ENCODE measurements around the gene FGD1.

DNA sequence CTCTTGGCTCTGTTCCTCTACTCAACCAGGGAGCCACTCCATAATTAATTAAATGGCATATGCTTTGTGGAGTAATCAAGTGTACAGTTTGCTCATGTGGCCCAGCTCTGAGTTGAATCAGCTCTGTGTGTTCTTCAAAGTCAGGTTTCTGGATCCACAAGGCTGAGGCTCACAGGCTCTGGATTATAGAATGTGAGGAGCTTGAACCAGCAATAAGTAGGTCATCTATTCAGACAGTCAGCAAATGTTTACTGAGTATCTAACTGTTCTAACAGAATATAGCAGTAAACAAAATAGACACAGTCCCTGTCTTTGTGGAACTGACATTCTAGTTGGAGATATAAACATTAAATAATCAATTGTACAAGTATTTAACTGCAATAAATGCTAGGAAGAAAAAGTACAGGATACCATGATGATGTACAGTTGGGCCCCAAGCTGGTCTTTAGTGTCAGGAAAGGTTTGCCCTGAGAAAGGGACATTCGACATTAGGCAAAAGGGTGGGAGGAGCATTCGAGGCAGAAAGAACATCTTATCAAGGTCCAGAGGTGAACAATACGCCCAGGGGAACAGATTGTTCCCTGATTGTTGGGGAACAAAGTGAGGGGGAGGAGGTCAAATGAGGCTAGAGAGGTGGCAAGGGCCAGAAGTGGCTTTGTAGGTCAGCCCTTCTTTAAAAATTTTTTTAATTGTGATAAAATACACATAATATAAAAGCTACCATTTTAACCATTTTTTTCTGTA, 76.3 kb downstream of the FGD1 start:
- TF ChIP-seq EZH2phosphoT487 (IDR thresholded peaks at IDR 0.05; ENCODE audit: borderline replicate concordance) (no peak), RAD21 (IDR thresholded peaks at IDR 0.05; ENCODE audit: low read depth) (no peak)
- TF ChIP-seq, protein P1, sequence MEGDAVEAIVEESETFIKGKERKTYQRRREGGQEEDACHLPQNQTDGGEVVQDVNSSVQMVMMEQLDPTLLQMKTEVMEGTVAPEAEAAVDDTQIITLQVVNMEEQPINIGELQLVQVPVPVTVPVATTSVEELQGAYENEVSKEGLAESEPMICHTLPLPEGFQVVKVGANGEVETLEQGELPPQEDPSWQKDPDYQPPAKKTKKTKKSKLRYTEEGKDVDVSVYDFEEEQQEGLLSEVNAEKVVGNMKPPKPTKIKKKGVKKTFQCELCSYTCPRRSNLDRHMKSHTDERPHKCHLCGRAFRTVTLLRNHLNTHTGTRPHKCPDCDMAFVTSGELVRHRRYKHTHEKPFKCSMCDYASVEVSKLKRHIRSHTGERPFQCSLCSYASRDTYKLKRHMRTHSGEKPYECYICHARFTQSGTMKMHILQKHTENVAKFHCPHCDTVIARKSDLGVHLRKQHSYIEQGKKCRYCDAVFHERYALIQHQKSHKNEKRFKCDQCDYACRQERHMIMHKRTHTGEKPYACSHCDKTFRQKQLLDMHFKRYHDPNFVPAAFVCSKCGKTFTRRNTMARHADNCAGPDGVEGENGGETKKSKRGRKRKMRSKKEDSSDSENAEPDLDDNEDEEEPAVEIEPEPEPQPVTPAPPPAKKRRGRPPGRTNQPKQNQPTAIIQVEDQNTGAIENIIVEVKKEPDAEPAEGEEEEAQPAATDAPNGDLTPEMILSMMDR (IDR thresholded peaks at IDR 0.05 in 2 of 3, conservative IDR thresholded peaks at IDR 0.05 in 1 of 3; ENCODE audit: borderline replicate concordance in 1 of 3, insufficient read depth in 1 of 3, low read depth in 2 of 3, low read length in 2 of 3), result no peak
